Measurements from ENCODE around the gene ENTPD1.
A peak's percentile ranks its signal among the peaks of the same experiment; 100 is the strongest.

- TF ChIP-seq TCF3 (IDR thresholded peaks at IDR 0.05; ENCODE audit: borderline replicate concordance, insufficient read depth, low read depth, low read length), result no peak
- no peak for TF ChIP-seq USF2 (IDR thresholded peaks at IDR 0.05; ENCODE audit: borderline replicate concordance, low read depth, low read length)
- TF ChIP-seq RAD21 (IDR thresholded peaks at IDR 0.05; ENCODE audit: insufficient read depth, low read depth, low read length), result no peak
- TF ChIP-seq RUNX3 (IDR thresholded peaks at IDR 0.05; ENCODE audit: low read length), result peak; percentile 68
- TF ChIP-seq MAX (IDR thresholded peaks at IDR 0.05; ENCODE audit: low read depth, low read length), result no peak
- no peak for TF ChIP-seq SP1 (IDR thresholded peaks at IDR 0.05; ENCODE audit: low read depth, low read length)
- no peak for TF ChIP-seq CTCF (IDR thresholded peaks at IDR 0.05 in 2 of 3, conservative IDR thresholded peaks at IDR 0.05 in 1 of 3; ENCODE audit: control insufficient read depth in 2 of 3, extremely low read depth in 1 of 3, insufficient read depth in 1 of 3, low read depth in 3 of 3, low read length in 3 of 3)
- TF ChIP-seq, protein P1, sequence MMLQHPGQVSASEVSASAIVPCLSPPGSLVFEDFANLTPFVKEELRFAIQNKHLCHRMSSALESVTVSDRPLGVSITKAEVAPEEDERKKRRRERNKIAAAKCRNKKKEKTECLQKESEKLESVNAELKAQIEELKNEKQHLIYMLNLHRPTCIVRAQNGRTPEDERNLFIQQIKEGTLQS (IDR thresholded peaks at IDR 0.05; ENCODE audit: borderline replicate concordance, extremely low read depth, low read depth, low read length), result no peak
- no peak for TF ChIP-seq SIN3A (IDR thresholded peaks at IDR 0.05; ENCODE audit: low read depth, low read length)
- no peak for TF ChIP-seq MYC (IDR thresholded peaks at IDR 0.05; ENCODE audit: insufficient read depth, insufficient read length, insufficient replicate concordance, low read length, severe bottlenecking)
- TF ChIP-seq CREM (IDR thresholded peaks at IDR 0.05; ENCODE audit: low read depth), result no peak
Measured at GRCh38 chr10:95785942-95786669, 30.1 kb downstream of the ENTPD1 start.
